EL (cell line): ENCODE results near the gene VWA8.
A peak's percentile ranks its signal among the peaks of the same experiment; 100 is the strongest.

ENCODE experiments used
- DNase-seq: peaks from one replicate; pipeline ENCODE4 v3.0.0-alpha.2; 2016

The VWA8 gene

GRCh38 chr13:41960637-41961465 lies at the start of gene VWA8:
TSS of gene VWA8 (minus strand) at chr13:41961109. CDS start at chr13:41961015, 94 bp downstream.
- DNase-seq: peak; percentile 82

GRCh38 chr13:42009057-42009456 lies 48.1 kb upstream of the VWA8 start:
- DNase-seq: no peak

DNA sequence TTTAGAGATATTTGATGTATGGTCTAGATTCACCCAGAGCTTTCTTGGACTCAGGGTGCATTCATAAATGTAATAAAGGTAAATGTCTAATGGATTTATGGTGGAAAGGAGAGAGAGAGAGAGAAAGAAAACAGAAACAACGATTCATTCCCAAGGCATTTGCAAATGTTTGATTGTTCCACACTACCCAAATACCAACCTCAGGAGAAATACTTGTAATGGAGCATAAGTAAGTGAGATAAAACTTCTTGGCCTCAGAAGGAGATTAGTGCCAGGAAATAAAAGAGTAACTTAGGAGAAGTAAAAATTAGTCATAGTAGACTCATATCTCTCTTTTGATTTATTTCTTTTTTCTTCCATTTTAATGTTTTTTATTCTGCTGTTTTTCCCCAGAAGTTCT lies 46.9 kb upstream of the VWA8 start:
- peak; percentile 39 for DNase-seq

- DNase-seq: no peak
These were observed 41.2 kb upstream of the VWA8 start for GRCh38 chr13:42002066-42002465.

DNA sequence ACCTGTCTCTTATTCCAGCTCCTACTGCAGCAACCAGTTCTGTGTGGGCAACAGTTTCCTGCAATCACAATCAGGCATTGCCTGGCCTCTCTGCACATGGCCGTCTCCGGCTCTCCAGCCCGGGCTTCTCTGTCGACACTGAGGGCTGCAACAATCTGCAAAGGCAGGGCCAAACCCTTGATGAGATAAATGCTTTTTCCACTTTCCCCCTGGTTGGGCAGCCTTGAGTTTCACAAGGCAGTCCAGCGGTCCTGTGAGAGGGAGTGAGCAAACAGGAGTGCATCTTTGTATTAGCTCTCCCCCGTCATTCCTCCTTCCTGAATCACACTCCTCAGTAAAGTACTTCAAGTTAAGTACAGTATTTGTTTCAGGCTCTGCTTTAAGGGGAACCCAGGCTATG lies 40.7 kb upstream of the VWA8 start:
- DNase-seq: peak; percentile 78

DNA sequence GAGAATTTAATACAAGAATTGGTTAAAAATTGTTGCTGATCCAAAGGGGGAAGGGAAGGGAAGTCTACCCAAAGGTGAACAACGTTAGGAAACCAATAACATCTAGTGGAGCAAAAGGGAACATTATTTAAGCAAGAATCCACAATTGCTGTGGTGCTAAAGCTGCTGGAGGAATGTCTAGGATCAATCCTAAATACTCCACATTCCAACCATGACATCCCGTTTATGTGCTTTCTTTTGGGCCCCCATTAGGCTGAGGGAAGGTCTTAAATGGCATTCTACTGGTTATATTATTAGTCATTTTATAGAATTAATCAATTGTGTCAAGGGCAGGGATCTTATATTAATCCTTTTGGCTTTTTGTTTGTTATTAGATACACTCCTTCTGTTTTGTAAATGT lies 39.9 kb upstream of the VWA8 start:
- peak; percentile 20 for DNase-seq

GRCh38 chr13:41997396-41997795 lies 36.5 kb upstream of the VWA8 start:
- DNase-seq: no peak

GRCh38 chr13:41995946-41996345 lies 35.0 kb upstream of the VWA8 start:
- DNase-seq: peak; percentile 19

GRCh38 chr13:41995336-41995735 lies 34.4 kb upstream of the VWA8 start:
- DNase-seq: no peak

DNA sequence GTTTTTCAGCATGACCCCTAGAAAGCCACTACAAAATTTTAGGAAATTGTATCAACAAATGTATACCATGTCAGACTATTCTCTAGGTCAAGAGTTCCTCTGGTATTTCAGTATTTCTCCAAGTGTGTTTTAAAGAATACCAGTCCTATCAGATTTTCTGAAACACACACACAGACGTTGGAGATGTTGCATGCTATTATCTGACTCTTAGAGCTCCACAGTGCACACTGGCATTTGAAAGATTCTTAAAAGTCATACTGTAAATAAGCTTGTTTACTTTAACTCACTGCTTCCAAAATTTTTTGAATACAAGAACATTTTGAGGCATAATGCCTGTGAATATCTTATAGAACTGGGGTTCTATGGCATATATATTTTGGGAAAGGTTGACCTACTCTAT lies 33.8 kb upstream of the VWA8 start:
- no peak for DNase-seq

- DNase-seq: no peak
These were observed 31.0 kb upstream of the VWA8 start for GRCh38 chr13:41991936-41992335.

GRCh38 chr13:41988244-41988643 lies 27.3 kb upstream of the VWA8 start:
- no peak for DNase-seq

- peak; percentile 93 for DNase-seq
These were observed 25.0 kb upstream of the VWA8 start for GRCh38 chr13:41985788-41986508.

- peak; percentile 18 for DNase-seq
These were observed 21.2 kb upstream of the VWA8 start for GRCh38 chr13:41981951-41982715.

- no peak for DNase-seq
These were observed 17.1 kb upstream of the VWA8 start for GRCh38 chr13:41978007-41978406.

GRCh38 chr13:41976476-41976875 lies 15.6 kb upstream of the VWA8 start:
- DNase-seq: no peak

DNA sequence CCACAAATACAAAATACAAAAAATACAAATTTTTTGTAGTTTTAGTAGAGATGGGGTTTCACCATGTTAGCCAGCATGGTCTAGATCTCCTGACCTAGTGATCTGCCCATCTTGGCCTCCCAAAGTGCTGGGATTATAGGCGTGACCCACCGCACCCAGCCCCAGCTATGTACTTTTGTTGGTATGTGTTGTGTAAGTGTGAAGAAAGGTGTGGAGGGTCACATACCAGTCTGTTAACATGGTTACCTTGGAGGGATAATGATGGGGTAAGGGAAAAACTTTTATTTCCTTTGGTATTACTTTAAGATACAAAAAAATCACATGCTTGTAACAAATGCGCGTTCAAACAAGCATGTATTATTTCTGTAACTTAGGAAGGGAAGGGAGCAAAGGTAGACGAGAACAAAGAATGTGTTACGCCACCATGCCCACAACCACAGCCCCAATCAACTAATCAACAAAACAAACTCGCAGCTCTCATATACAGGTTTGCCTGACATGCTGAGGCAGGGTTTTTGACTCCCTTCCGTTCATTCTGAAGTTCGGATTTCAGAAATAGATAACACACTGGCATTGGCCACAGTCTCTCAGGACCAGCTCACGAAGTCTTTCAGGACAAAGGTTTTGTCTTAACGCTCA lies 13.5 kb upstream of the VWA8 start:
- no peak for DNase-seq

DNA sequence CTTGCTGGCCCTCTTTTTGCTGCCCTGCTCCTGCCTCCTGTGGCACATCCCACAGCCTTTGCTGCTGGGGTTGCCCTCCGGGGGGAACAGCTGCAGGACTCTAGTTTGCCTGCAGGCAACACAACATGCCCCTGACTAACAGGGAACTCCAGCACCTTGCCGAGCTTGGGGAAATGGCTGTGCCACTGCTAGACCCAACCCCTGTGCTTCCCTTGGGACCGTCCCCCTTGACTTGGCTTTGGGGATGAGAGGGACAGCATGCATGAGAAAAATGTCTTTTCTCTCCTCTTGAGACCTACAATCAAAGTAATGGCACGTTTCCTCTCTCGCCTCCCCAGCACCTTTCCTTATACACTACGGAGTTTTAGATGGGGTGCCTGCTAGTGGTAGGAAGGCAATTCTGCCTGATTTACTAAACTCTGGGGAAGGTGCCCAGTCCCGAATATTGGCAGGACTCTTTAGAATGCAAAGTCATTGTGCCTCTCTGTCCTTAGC lies 12.4 kb upstream of the VWA8 start:
- no peak for DNase-seq

GRCh38 chr13:41971848-41972247 lies 10.9 kb upstream of the VWA8 start:
- DNase-seq: no peak

- DNase-seq: no peak
These were observed 10.0 kb upstream of the VWA8 start for GRCh38 chr13:41970918-41971317.

DNA sequence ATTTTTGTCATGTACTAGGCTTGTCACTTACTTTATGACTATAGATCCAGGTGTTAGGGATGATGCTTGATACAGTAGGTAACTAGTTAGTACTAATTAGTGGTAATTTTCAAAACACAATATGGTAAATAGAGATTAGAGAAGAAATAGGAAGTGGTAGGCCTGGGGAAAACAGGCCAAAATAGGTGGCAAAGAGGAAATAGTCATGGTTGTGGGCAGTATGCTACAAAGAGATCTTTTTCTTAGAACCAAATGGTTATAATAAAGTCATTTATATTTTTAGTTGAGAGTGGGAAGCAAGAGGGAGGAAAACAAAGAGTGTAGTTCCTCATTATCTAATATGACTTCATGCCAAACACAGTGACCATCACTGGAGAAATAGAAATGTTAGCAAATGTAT lies 9.1 kb upstream of the VWA8 start:
- no peak for DNase-seq

- DNase-seq: no peak
These were observed 8.2 kb upstream of the VWA8 start for GRCh38 chr13:41969072-41969471.

DNA sequence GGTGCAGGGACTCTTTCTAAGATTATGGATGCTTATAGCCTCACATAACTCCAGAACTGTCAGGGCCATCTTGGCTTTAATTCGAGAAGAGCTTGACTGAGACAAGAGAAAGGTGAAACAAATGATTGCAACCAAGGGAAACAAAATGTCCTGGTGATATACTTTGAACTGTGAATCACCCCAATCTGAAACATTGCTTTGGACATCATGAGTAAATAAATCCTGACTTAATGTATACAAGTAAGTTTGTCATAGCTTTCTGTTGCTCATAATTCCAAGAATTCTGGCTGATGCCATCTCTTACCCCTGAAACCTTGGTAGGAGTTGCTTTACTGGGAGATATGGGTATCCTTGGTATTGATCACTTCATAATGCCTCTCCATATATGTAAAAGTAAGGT lies 5.8 kb upstream of the VWA8 start:
- DNase-seq: no peak
